ENCODE results near the gene KRT72. TPM values are rescaled to one million over a fixed set of nuclear protein-coding genes. Genes with fewer than 3 reads are reported as not detected.

KRT72 gene
- total RNA-seq, 1 experiment from 2014 or later = not detected

- no peak for DNase-seq
- intact Hi-C loops (cut with micrococcal nuclease) = no loop called here
- CTCF ChIA-PET = no interaction called here
Observed at GRCh38 chr12:52601671-52602070, 408 bp upstream of the KRT72 start.

DNA sequence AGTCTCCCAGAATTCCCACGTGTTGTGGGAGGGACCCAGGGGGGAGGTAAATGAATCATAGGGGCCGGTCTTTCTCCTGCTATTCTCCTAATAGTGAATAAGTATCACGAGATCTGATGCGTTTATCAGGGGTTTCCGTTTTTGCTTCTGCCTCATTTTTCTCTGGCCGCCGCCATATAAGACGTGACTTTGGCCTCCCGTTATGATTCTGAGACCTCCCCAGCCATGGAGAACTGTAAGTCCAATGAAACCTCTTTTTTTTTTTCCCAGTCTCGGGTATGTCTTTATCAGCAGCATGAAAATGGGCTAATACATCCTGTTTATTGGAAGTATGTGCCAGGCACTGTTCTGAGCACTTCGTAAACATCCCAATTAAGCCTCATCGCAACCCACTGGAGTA lies 788 bp downstream of the KRT72 start:
- TF ChIP-seq EZH2 (IDR thresholded peaks at IDR 0.05; ENCODE audit: low read length, unreplicated experiment) (no peak), EZH2phosphoT487 (IDR thresholded peaks at IDR 0.05; ENCODE audit: borderline replicate concordance, low read length) (no peak), CTCF (conservative IDR thresholded peaks at IDR 0.05; ENCODE audit: low read depth, low read length) (no peak)
- peaks cover 28% of the 10 kb centered on the region for H3K27me3 ChIP-seq (ENCODE audit: low read length)
- ATAC-seq (no peak), DNase-seq (no peak)
- no peaks in the 10 kb centered on the region for H4K20me1 ChIP-seq (ENCODE audit: low read length)
- H3K4me3 ChIP-seq (ENCODE audit: low read length) = no peak overlapping the region
- POLR2A ChIA-PET (ENCODE audit: unreplicated experiment) = no interaction called here
- no peaks in the 10 kb centered on the region for H3K9me2 ChIP-seq (replicated peaks; ENCODE audit: low read length)
- no TSS peak for BruUV-seq (replicated peaks)
- H3K36me3 ChIP-seq (ENCODE audit: low read depth, low read length) = no peaks in the 10 kb centered on the region
- intact Hi-C loops (cut with micrococcal nuclease) = no loop called here
- no peak overlapping the region for H3K4me2 ChIP-seq (ENCODE audit: low read length)
- H3K27ac ChIP-seq (ENCODE audit: low read length) = no peak overlapping the region
- CTCF ChIA-PET = no interaction called here
- H3K9ac ChIP-seq (ENCODE audit: low read length) = no peak overlapping the region
- H3K4me1 ChIP-seq (ENCODE audit: insufficient read depth, low read length) = no peaks in the 10 kb centered on the region; the same call in 1 of the 2 replicates
- H2AFZ ChIP-seq (ENCODE audit: low read length) = no peak overlapping the region
- H3K9me3 ChIP-seq (ENCODE audit: low read length) = no peaks in the 10 kb centered on the region
- no peaks in the 10 kb centered on the region for H3F3A ChIP-seq (ENCODE audit: low read length, unreplicated experiment)
- no peaks in the 10 kb centered on the region for H3K79me2 ChIP-seq (ENCODE audit: low read length)

More at GRCh38 chr12:52601671-52602070, 408 bp upstream of the KRT72 start:
- H4K20me1 ChIP-seq (ENCODE audit: low read length) = no peaks in the 10 kb centered on the region
- no peak overlapping the region for H2AFZ ChIP-seq (ENCODE audit: low read length)
- POLR2A ChIA-PET (ENCODE audit: unreplicated experiment) = no interaction called here
- no peaks in the 10 kb centered on the region for H3K9me3 ChIP-seq (ENCODE audit: low read length)
- no peaks in the 10 kb centered on the region for H3K9me2 ChIP-seq (replicated peaks; ENCODE audit: low read length)
- no peak overlapping the region for H3K27ac ChIP-seq (ENCODE audit: low read length)
- no TSS peak for BruUV-seq (replicated peaks)
- no peaks in the 10 kb centered on the region for H3K79me2 ChIP-seq (ENCODE audit: low read length)
- H3K4me1 ChIP-seq (ENCODE audit: insufficient read depth, low read length) = no peaks in the 10 kb centered on the region; the same call in 1 of the 2 replicates
- H3K4me3 ChIP-seq (ENCODE audit: low read length) = no peak overlapping the region
- no peak overlapping the region for H3K4me2 ChIP-seq (ENCODE audit: low read length)
- no peaks in the 10 kb centered on the region for H3F3A ChIP-seq (ENCODE audit: low read length, unreplicated experiment)
- TF ChIP-seq EZH2phosphoT487 (IDR thresholded peaks at IDR 0.05; ENCODE audit: borderline replicate concordance, low read length) (no peak), CTCF (conservative IDR thresholded peaks at IDR 0.05; ENCODE audit: low read depth, low read length) (no peak), EZH2 (IDR thresholded peaks at IDR 0.05; ENCODE audit: low read length, unreplicated experiment) (no peak)
- no peak overlapping the region for H3K9ac ChIP-seq (ENCODE audit: low read length)
- H3K36me3 ChIP-seq (ENCODE audit: low read depth, low read length) = no peaks in the 10 kb centered on the region
- no peak for ATAC-seq
- peaks cover 24% of the 10 kb centered on the region for H3K27me3 ChIP-seq (ENCODE audit: low read length)

GRCh38 chr12:52600071-52600470 lies 1.2 kb downstream of the KRT72 start:
- Histone ChIP-seq H3K79me2 (ENCODE audit: low read length) (no peaks in the 10 kb centered on the region), H3K9me3 (ENCODE audit: low read length) (no peaks in the 10 kb centered on the region), H3K4me2 (ENCODE audit: low read length) (no peak overlapping the region), H3K27ac (ENCODE audit: low read length) (no peak overlapping the region), H3K9ac (ENCODE audit: low read length) (no peak overlapping the region), H3F3A (ENCODE audit: low read length, unreplicated experiment) (no peaks in the 10 kb centered on the region), H4K20me1 (ENCODE audit: low read length) (no peaks in the 10 kb centered on the region), H3K27me3 (ENCODE audit: low read length) (peaks cover 28% of the 10 kb centered on the region), H3K36me3 (ENCODE audit: low read depth, low read length) (no peaks in the 10 kb centered on the region), H3K4me3 (ENCODE audit: low read length) (no peak overlapping the region), H3K4me1 (ENCODE audit: insufficient read depth, low read length) (no peaks in the 10 kb centered on the region; the same call in 1 of the 2 replicates), H2AFZ (ENCODE audit: low read length) (no peak overlapping the region), H3K9me2 (replicated peaks; ENCODE audit: low read length) (no peaks in the 10 kb centered on the region)
- ATAC-seq = no peak
- no peak for TF ChIP-seq CTCF (conservative IDR thresholded peaks at IDR 0.05; ENCODE audit: low read depth, low read length)
- intact Hi-C loops (cut with micrococcal nuclease) = no loop called here
- POLR2A ChIA-PET (ENCODE audit: unreplicated experiment) = no interaction called here
- no TSS peak for BruUV-seq (replicated peaks)
- CTCF ChIA-PET = no interaction called here
- no peak for DNase-seq
